Tibial nerve (tissue), 4 donors: ENCODE results near the gene RLBP1. TPM values are rescaled to one million over a fixed set of nuclear protein-coding genes. Genes with fewer than 3 reads are reported as not detected.
A peak's percentile ranks its signal among the peaks of the same experiment; 100 is the strongest.

Experiments used
- DNase-seq, 2 donors: peaks; one replicate each; pipeline ENCODE4 v3.0.0-alpha.2; 2019; ENCODE audit warnings: low spot score in 2 of 2
- H3K27ac ChIP-seq, 4 donors: fragments of 200-600 bp; sonication (generic) in 3 of 4; one replicate each; pipeline ENCODE4 v1.5.1; 2017 to 2019; ENCODE audit warnings: mild to moderate bottlenecking in 1 of 4
- H3K27me3 ChIP-seq, 2 donors: fragments of 200-600 bp; sonication (generic) in 1 of 2; one replicate each; pipeline versions ENCODE4 v1.5.1 to v1.6.0; 2017 to 2019
- H3K36me3 ChIP-seq, 3 donors: fragments of 200-600 bp; sonication (generic); one replicate each; pipeline ENCODE4 v1.5.1; 2018 to 2019
- H3K4me1 ChIP-seq, 4 donors: fragments of 200-600 bp; sonication (generic) in 3 of 4; one replicate each; pipeline ENCODE4 v1.5.1; 2017 to 2019
- H3K4me3 ChIP-seq, 4 donors: fragments of 200-600 bp; sonication (generic) in 3 of 4; one replicate each; pipeline ENCODE4 v1.5.1; 2017 to 2019; ENCODE audit warnings: mild to moderate bottlenecking in 1 of 4, moderate library complexity in 1 of 4
- H3K9me3 ChIP-seq, 4 donors: fragments of 200-600 bp; sonication (generic) in 3 of 4; one replicate each; pipeline ENCODE4 v1.5.1; 2017 to 2019
- CTCF ChIP-seq, 5 experiments: fragments of 200-600 bp in 3 of 5; fragments of 450-650 bp in 2 of 5; sonication (generic) in 3 of 5; IDR thresholded peaks; one replicate each; pipeline ENCODE4 v1.5.1; 2016 to 2019; ENCODE audit warnings: antibody characterized with exemption in 5 of 5, mild to moderate bottlenecking in 3 of 5, moderate library complexity in 2 of 5
- EP300 ChIP-seq, 2 donors: sonication (generic); formaldehyde crosslinking; IDR thresholded peaks; one replicate each; pipeline ENCODE4 v1.6.1; 2017; ENCODE audit warnings: antibody characterized with exemption in 2 of 2, mild to moderate bottlenecking in 1 of 2
- POLR2A ChIP-seq, 2 donors: fragments of 450-650 bp; IDR thresholded peaks; one replicate each; pipeline ENCODE4 v1.6.1; 2017; ENCODE audit warnings: antibody characterized with exemption in 2 of 2, mild to moderate bottlenecking in 2 of 2, moderate library complexity in 2 of 2
- whole genome bisulfite sequencing, 2 donors: methylation state at CpG; one replicate each; pipeline ENCODE4 v1.1.5; 2018; 5-methylcytosine and 5-hydroxymethylcytosine counted together
- total RNA-seq, 4 donors: library from RNA; depleted of rRNA; stranded (reverse); fragments of >200 nt; gene quantifications; one replicate each; pipeline ENCODE4 v1.1.0, GENCODE V29; 2016

The RLBP1 gene
- total RNA-seq, 4 donors from 2014 or later = not detected

DNA sequence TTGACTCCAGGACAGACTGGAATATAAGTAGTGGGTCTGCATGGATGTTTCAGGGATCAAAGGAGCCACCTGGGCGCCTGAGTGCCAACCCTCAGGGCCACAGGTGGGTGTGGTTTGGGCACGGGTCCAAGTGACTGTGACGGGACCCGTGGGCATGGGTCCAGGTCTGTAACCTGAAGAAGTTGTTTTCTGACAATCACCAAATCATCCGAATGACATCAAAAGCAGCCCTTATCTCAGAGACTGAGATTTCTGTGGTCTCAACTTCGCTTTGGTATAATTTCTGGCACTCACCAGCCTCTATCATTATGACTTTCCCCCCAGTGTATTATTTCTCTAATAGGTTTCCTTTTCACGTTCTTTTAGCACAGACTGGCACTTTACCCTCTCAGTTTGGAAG lies 24.4 kb downstream of the RLBP1 start:
- peak overlapping the region; percentile 48 to 92 (median 80) for H3K27ac ChIP-seq
- WGBS, 2 donors = 43 to 46% methylated on average over 7 of the region's 7 CpGs
- no peaks in the 10 kb centered on the region for H3K9me3 ChIP-seq
- no peak overlapping the region for H3K4me3 ChIP-seq
- H3K27me3 ChIP-seq = no peaks in the 10 kb centered on the region
- DNase-seq = no peak
- TF ChIP-seq POLR2A (IDR thresholded peaks at IDR 0.05) (no peak), EP300 (IDR thresholded peaks at IDR 0.05) (no peak), CTCF (IDR thresholded peaks at IDR 0.05) (no peak)
- H3K4me1 ChIP-seq = peaks cover 0 to 60% (median 25%) of the 10 kb centered on the region in 4 donors
- peaks cover 6 to 35% (median 10%) of the 10 kb centered on the region in 3 donors for H3K36me3 ChIP-seq

GRCh38 chr15:89196241-89196640 lies 25.1 kb downstream of the RLBP1 start:
- H3K27me3 ChIP-seq = no peaks in the 10 kb centered on the region
- peaks cover 0 to 56% (median 22%) of the 10 kb centered on the region in 4 donors for H3K4me1 ChIP-seq
- H3K9me3 ChIP-seq = no peaks in the 10 kb centered on the region
- WGBS, 2 donors = 68 to 72% methylated on average over 6 of the region's 6 CpGs
- H3K4me3 ChIP-seq = no peak overlapping the region
- peaks cover 6 to 43% (median 10%) of the 10 kb centered on the region in 3 donors for H3K36me3 ChIP-seq
- no peak for TF ChIP-seq POLR2A (IDR thresholded peaks at IDR 0.05)
- TF ChIP-seq EP300 (IDR thresholded peaks at IDR 0.05) = no peak
- no peak for TF ChIP-seq CTCF (IDR thresholded peaks at IDR 0.05)
- no peak for DNase-seq
- H3K27ac ChIP-seq = peak overlapping the region in 3 of 4 donors; percentile 52 to 92 (median 89)

DNA sequence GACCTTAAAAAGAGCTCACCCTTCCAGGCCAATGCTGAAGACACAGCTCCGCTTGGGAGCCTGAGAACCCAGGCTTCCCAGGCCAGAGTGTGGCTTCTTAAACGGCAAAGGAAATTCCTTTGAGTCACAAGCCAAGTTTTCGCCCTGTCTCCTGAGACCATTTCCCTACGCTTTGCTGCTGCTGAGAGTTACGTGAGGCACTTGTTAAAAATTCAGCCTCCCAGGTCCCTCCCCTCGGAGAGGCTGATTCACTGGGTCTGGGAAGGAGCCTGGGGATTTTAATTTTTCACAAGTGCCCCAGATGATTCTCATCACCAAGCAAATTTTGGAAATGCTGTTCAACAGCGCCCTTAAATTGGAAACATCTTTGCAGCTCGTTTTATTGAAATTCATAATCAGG lies 25.5 kb downstream of the RLBP1 start:
- Histone ChIP-seq H3K4me1 (peaks cover 0 to 52% (median 22%) of the 10 kb centered on the region in 4 donors), H3K4me3 (no peak overlapping the region), H3K27me3 (no peaks in the 10 kb centered on the region), H3K36me3 (peaks cover 6 to 47% (median 10%) of the 10 kb centered on the region in 3 donors), H3K27ac (peak overlapping the region in 3 of 4 donors; percentile 52 to 92 (median 89)), H3K9me3 (no peaks in the 10 kb centered on the region)
- TF ChIP-seq CTCF (IDR thresholded peaks at IDR 0.05) = no peak
- peak in 1 of 2 donors; percentile 5 for TF ChIP-seq EP300 (IDR thresholded peaks at IDR 0.05)
- DNase-seq = no peak
- 61 to 73% methylated on average over 7 to 8 of the region's 8 CpGs for WGBS, 2 donors

- WGBS, 2 donors = 63 to 80% methylated on average over 4 of the region's 4 CpGs
- TF ChIP-seq POLR2A (IDR thresholded peaks at IDR 0.05) (no peak), EP300 (IDR thresholded peaks at IDR 0.05) (no peak), CTCF (IDR thresholded peaks at IDR 0.05) (no peak)
Measured at GRCh38 chr15:89194608-89195007, 26.8 kb downstream of the RLBP1 start.

GRCh38 chr15:89192766-89193165 lies 28.6 kb downstream of the RLBP1 start:
- TF ChIP-seq EP300 (IDR thresholded peaks at IDR 0.05) = no peak
- TF ChIP-seq POLR2A (IDR thresholded peaks at IDR 0.05) = no peak
- no peak for TF ChIP-seq CTCF (IDR thresholded peaks at IDR 0.05)

More at GRCh38 chr15:89194608-89195007, 26.8 kb downstream of the RLBP1 start:
- no peaks in the 10 kb centered on the region for H3K9me3 ChIP-seq
- DNase-seq = no peak
- H3K27me3 ChIP-seq = no peaks in the 10 kb centered on the region
- H3K4me1 ChIP-seq = peaks cover 0 to 40% (median 14%) of the 10 kb centered on the region in 4 donors
- no peak overlapping the region for H3K4me3 ChIP-seq
- peak overlapping the region in 2 of 4 donors; percentile 89 to 92 for H3K27ac ChIP-seq
- H3K36me3 ChIP-seq = peaks cover 6 to 59% (median 10%) of the 10 kb centered on the region in 3 donors

More at GRCh38 chr15:89192766-89193165, 28.6 kb downstream of the RLBP1 start:
- DNase-seq = no peak
- peaks cover 6 to 77% (median 16%) of the 10 kb centered on the region in 3 donors for H3K36me3 ChIP-seq
- H3K4me3 ChIP-seq = no peak overlapping the region
- no peak overlapping the region for H3K27ac ChIP-seq
- no peaks in the 10 kb centered on the region for H3K27me3 ChIP-seq
- 93 to 94% methylated on average over 3 of the region's 3 CpGs for WGBS, 2 donors
- no peaks in the 10 kb centered on the region for H3K9me3 ChIP-seq
- H3K4me1 ChIP-seq = peaks cover 0 to 21% (median 6%) of the 10 kb centered on the region in 4 donors
